Endothelial cell (in vitro differentiated cells): Measurements from ENCODE around the gene STAT4. TPM values are rescaled to one million over a fixed set of nuclear protein-coding genes. Genes with fewer than 3 reads are reported as not detected.

Source experiments
- DNase-seq: peaks from one replicate; pipeline ENCODE4 v3.0.0; 2021; ENCODE audit warnings: low spot score
- H3K27ac Mint-ChIP-seq: one replicate; pipeline ENCODE4 v1.8.0; 2021; ENCODE audit warnings: mixed read lengths, inconsistent platforms; ENCODE audit not compliant: unreplicated experiment
- H3K27me3 Mint-ChIP-seq: one replicate; pipeline ENCODE4 v1.8.0; 2021; ENCODE audit warnings: mild to moderate bottlenecking, moderate library complexity, mixed read lengths, inconsistent platforms; ENCODE audit not compliant: unreplicated experiment
- H3K36me3 Mint-ChIP-seq: one replicate; pipeline ENCODE4 v1.8.0; 2021; ENCODE audit warnings: mild to moderate bottlenecking, low read depth, mixed read lengths, inconsistent platforms; ENCODE audit not compliant: unreplicated experiment
- H3K4me1 Mint-ChIP-seq: one replicate; pipeline ENCODE4 v1.8.0; 2021; ENCODE audit warnings: mild to moderate bottlenecking, mixed read lengths, inconsistent platforms; ENCODE audit not compliant: unreplicated experiment
- H3K4me3 Mint-ChIP-seq: one replicate; pipeline ENCODE4 v1.8.0; 2021; ENCODE audit warnings: mild to moderate bottlenecking, mixed read lengths, inconsistent platforms; ENCODE audit not compliant: unreplicated experiment
- H3K9me3 Mint-ChIP-seq: one replicate; pipeline ENCODE4 v1.8.0; 2021; ENCODE audit warnings: mixed read lengths, inconsistent platforms; ENCODE audit not compliant: unreplicated experiment
- CTCF ChIP-seq: fragments of 200-600 bp; sonication (generic); IDR thresholded peaks from one replicate; pipeline ENCODE4 v1.5.0; 2021; ENCODE audit warnings: antibody characterized with exemption; ENCODE audit not compliant: unreplicated experiment
- total RNA-seq: library from RNA; stranded (reverse); fragmentation: NEBNext Ultra II Directional; extraction: Animal tissue kit (Norgen Biotek cat#: 25700); gene quantifications from one replicate; pipeline ENCODE4 v1.2.1, GENCODE V29; 2021; ENCODE audit not compliant: unreplicated experiment

Gene STAT4
- total RNA-seq, 1 donor from 2014 or later: 1.1 TPM

DNA sequence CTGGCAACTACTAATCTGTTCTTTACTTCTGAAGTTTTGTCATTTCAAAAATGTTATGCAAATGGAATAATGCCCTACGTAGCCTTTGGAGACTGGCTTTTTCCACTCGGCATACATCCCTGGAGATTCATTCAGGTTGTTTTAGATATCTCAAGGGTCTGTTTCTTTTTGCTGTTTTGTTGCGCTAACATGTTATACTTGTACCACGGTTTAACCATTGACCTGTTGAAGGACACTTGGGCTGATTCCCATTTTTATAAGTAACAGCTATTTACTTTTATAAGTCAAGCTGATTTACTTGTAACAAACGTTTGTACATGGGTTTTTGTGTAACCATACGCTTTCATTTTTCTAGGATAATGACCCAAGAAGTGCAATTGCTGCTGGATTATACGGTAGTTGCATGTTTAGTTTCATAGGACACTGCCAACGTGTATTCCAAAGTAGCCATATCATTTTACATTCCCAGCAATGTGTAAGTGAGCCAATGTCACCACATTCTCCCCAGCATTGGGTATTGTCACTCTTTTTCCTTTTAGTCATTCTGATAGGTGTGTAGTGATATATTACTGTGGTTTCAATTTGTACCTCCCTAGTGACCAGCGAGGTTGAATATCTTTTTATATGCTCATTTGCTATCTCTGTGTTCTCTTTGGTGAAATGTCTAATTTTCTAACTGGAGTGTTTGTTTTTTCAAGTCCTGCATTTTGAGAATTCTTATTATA is 36.5 kb upstream of the STAT4 start:
- H3K4me3 Mint-ChIP-seq: no peak overlapping the region
- no peak for DNase-seq
- H3K27me3 Mint-ChIP-seq: no peaks in the 10 kb centered on the region
- H3K27ac Mint-ChIP-seq: no peak overlapping the region
- no peaks in the 10 kb centered on the region for H3K9me3 Mint-ChIP-seq
- no peak for TF ChIP-seq CTCF
- H3K4me1 Mint-ChIP-seq: no peaks in the 10 kb centered on the region
- H3K36me3 Mint-ChIP-seq: peaks cover 4% of the 10 kb centered on the region

GRCh38 chr2:191184457-191184856 is 33.7 kb upstream of the STAT4 start:
- no peak for TF ChIP-seq CTCF
- Mint-ChIP-seq H3K27me3 (no peaks in the 10 kb centered on the region), H3K36me3 (no peaks in the 10 kb centered on the region), H3K9me3 (no peaks in the 10 kb centered on the region), H3K27ac (no peak overlapping the region), H3K4me1 (no peaks in the 10 kb centered on the region), H3K4me3 (no peak overlapping the region)
- DNase-seq: no peak

DNA sequence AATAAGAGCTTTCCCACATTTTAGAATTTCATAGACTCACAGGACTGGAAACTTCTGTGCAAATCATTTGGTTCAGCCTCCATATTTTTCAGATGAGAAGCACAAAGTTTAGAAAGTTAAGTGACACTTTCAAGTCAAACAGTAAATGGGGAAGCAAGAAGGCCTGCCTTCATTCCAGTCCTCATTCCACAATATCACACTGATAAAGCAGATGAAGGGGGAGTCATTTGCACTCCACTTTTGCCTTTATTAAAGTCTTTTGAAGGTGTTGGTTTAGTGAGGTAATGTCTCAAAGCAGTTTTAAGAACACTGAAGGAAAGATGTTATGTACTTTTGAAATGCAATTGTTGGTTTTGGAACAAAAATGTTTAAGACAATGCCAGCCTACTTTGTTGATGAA is 32.7 kb upstream of the STAT4 start:
- no peaks in the 10 kb centered on the region for H3K4me1 Mint-ChIP-seq
- H3K9me3 Mint-ChIP-seq: no peaks in the 10 kb centered on the region
- H3K36me3 Mint-ChIP-seq: no peaks in the 10 kb centered on the region
- no peak overlapping the region for H3K27ac Mint-ChIP-seq
- TF ChIP-seq CTCF: no peak
- no peaks in the 10 kb centered on the region for H3K27me3 Mint-ChIP-seq
- H3K4me3 Mint-ChIP-seq: no peak overlapping the region
- no peak for DNase-seq

DNA sequence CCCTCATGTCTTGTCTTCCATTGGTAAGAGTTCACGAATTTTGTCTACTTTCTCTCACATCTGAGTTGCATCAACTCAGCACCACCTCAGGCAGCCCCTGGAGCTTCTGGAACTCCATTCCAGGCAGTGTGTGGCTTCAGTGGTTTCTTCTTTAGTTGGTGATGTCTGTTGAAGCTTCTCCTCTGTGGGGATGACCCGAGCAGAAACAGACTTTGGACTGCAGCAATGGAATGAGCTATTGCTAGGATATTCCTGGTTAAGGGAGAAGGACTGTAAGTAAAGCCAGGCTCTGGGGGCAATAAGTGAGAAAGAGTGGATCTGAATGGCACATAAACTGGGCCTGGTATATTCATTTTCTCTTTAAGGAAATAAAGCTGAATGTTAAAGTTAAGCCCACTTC is 32.3 kb upstream of the STAT4 start:
- Mint-ChIP-seq H3K4me1 (no peaks in the 10 kb centered on the region), H3K4me3 (no peak overlapping the region), H3K27ac (no peak overlapping the region), H3K36me3 (no peaks in the 10 kb centered on the region), H3K27me3 (no peaks in the 10 kb centered on the region), H3K9me3 (no peaks in the 10 kb centered on the region)
- TF ChIP-seq CTCF: no peak
- DNase-seq: no peak

DNA sequence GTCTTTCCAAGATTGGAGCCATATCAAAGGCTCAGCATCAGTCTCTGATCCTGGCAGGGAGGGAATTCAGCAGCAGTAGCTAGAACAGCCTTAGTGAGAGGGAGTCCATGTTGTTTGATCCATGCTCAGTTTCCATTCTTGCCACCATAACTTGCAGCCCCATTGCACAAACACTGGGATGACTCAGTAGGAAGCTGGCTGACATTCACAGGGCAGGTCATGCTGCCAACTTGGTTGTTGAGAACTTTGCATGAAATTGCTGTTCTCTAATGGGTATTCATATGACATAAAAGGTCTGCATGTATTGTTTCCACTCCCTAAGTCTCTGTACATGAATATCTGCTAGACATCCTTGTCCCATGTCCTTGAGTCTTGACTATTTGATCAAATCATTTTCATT is 29.9 kb upstream of the STAT4 start:
- no peaks in the 10 kb centered on the region for H3K36me3 Mint-ChIP-seq
- no peak overlapping the region for H3K4me3 Mint-ChIP-seq
- no peaks in the 10 kb centered on the region for H3K9me3 Mint-ChIP-seq
- H3K27me3 Mint-ChIP-seq: peaks cover under 1% of the 10 kb centered on the region
- H3K27ac Mint-ChIP-seq: no peak overlapping the region
- no peak for DNase-seq
- no peak for TF ChIP-seq CTCF
- no peaks in the 10 kb centered on the region for H3K4me1 Mint-ChIP-seq
